SH-SY5Y (cell line): ENCODE data around the gene TEX101.

Experiments used
- GATA2 ChIP-seq: IDR thresholded peaks from 2 replicates; pipeline ENCODE4 v1.6.1; 2011; ENCODE audit warnings: mild to moderate bottlenecking, low read depth, low read length
- GATA3 ChIP-seq: IDR thresholded peaks from 2 replicates; pipeline ENCODE4 v1.6.1; 2011; ENCODE audit warnings: low read depth, mild to moderate bottlenecking, low read length, moderate library complexity

Gene TEX101

GRCh38 chr19:43447655-43448054 lies 33.0 kb downstream of the TEX101 start:
- TF ChIP-seq GATA3 (no peak), GATA2 (no peak)

GRCh38 chr19:43450545-43450997 lies 35.9 kb downstream of the TEX101 start:
- TF ChIP-seq GATA3 (no peak), GATA2 (no peak)

GRCh38 chr19:43452582-43452981 lies 37.9 kb downstream of the TEX101 start:
- TF ChIP-seq GATA2, result no peak
- no peak for TF ChIP-seq GATA3

- TF ChIP-seq GATA2, result no peak
- no peak for TF ChIP-seq GATA3
Observed at GRCh38 chr19:43454031-43454430, 39.3 kb downstream of the TEX101 start.

- no peak for TF ChIP-seq GATA2
- no peak for TF ChIP-seq GATA3
Observed at GRCh38 chr19:43455321-43456113, 40.8 kb downstream of the TEX101 start.

- TF ChIP-seq GATA2, result no peak
- no peak for TF ChIP-seq GATA3
Observed at GRCh38 chr19:43457809-43458208, 43.1 kb downstream of the TEX101 start.

- no peak for TF ChIP-seq GATA2
- no peak for TF ChIP-seq GATA3
Observed at GRCh38 chr19:43460362-43461016, 45.8 kb downstream of the TEX101 start.

GRCh38 chr19:43461303-43461702 lies 46.6 kb downstream of the TEX101 start:
- TF ChIP-seq GATA2 (no peak), GATA3 (no peak)

- TF ChIP-seq GATA2, result no peak
- TF ChIP-seq GATA3, result no peak
Observed at GRCh38 chr19:43462383-43462782, 47.7 kb downstream of the TEX101 start.

- TF ChIP-seq GATA3 (no peak), GATA2 (no peak)
Observed at GRCh38 chr19:43462785-43463380, 48.2 kb downstream of the TEX101 start.

GRCh38 chr19:43463381-43464133 lies 48.9 kb downstream of the TEX101 start:
- TF ChIP-seq GATA3 (no peak), GATA2 (no peak)

GRCh38 chr19:43464134-43464775 lies 49.6 kb downstream of the TEX101 start:
- TF ChIP-seq GATA2 (no peak), GATA3 (no peak)

- no peak for TF ChIP-seq GATA2
- TF ChIP-seq GATA3, result no peak
Observed at GRCh38 chr19:43465468-43466120, 50.9 kb downstream of the TEX101 start, which contains the start of gene LYPD3. Gene LYPD3 (minus strand): TSS chr19:43465608. CDS start chr19:43465571, 37 bp downstream.

GRCh38 chr19:43466793-43467192 lies 52.1 kb downstream of the TEX101 start:
- TF ChIP-seq GATA2, result no peak
- no peak for TF ChIP-seq GATA3
